Measurements from ENCODE around the gene GPC3.

GPC3 gene

DNA sequence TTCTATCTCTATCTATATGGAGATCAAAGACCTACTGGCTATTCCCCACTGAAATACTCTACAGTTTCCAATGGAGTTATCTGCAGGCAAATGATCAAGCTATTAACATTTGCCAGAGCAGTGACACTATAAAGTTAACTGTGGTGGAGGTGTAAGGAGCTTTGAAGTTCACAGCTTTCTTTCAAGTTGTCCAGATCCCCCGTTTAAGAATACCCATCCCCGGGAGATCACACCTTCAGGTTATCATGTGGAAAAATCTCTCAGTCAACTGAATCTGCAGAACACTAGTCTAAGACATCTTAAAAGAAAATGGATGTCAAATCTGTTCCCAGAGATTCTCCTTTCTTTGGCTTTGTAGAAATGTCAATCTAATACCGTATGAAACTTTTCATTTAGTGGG is 80.1 kb downstream of the GPC3 start:
- H3K36me3 ChIP-seq (ENCODE audit: control insufficient read depth, low read length), result no peaks in the 10 kb centered on the region
- TF ChIP-seq, protein P1, sequence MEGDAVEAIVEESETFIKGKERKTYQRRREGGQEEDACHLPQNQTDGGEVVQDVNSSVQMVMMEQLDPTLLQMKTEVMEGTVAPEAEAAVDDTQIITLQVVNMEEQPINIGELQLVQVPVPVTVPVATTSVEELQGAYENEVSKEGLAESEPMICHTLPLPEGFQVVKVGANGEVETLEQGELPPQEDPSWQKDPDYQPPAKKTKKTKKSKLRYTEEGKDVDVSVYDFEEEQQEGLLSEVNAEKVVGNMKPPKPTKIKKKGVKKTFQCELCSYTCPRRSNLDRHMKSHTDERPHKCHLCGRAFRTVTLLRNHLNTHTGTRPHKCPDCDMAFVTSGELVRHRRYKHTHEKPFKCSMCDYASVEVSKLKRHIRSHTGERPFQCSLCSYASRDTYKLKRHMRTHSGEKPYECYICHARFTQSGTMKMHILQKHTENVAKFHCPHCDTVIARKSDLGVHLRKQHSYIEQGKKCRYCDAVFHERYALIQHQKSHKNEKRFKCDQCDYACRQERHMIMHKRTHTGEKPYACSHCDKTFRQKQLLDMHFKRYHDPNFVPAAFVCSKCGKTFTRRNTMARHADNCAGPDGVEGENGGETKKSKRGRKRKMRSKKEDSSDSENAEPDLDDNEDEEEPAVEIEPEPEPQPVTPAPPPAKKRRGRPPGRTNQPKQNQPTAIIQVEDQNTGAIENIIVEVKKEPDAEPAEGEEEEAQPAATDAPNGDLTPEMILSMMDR (IDR thresholded peaks at IDR 0.05; ENCODE audit: low read depth, low read length, poor library complexity, severe bottlenecking), result no peak
- no peak for TF ChIP-seq EZH2phosphoT487 (IDR thresholded peaks at IDR 0.05; ENCODE audit: borderline replicate concordance, low read length)
- H3K79me2 ChIP-seq (ENCODE audit: control insufficient read depth, low read length), result no peaks in the 10 kb centered on the region
- H3K9me3 ChIP-seq (ENCODE audit: control insufficient read depth, insufficient read depth, low read length), result no peaks in the 10 kb centered on the region
- no peak overlapping the region for H3K4me2 ChIP-seq (ENCODE audit: low read length)
- H3F3A ChIP-seq (ENCODE audit: control insufficient read depth, insufficient read depth), result no peaks in the 10 kb centered on the region
- no peaks in the 10 kb centered on the region for H3K9me2 ChIP-seq (replicated peaks; ENCODE audit: control insufficient read depth, low read length)
- H4K20me1 ChIP-seq (ENCODE audit: control insufficient read depth, insufficient read depth, low read depth, low read length), result no peaks in the 10 kb centered on the region
- no peak overlapping the region for H3K4me3 ChIP-seq (ENCODE audit: low read length)
- no peaks in the 10 kb centered on the region for H3K4me1 ChIP-seq (ENCODE audit: control insufficient read depth, low read length)
- no peak overlapping the region for H3K27ac ChIP-seq (ENCODE audit: low read depth, low read length)
- H3K27me3 ChIP-seq (ENCODE audit: control insufficient read depth, low read length), result no peaks in the 10 kb centered on the region

DNA sequence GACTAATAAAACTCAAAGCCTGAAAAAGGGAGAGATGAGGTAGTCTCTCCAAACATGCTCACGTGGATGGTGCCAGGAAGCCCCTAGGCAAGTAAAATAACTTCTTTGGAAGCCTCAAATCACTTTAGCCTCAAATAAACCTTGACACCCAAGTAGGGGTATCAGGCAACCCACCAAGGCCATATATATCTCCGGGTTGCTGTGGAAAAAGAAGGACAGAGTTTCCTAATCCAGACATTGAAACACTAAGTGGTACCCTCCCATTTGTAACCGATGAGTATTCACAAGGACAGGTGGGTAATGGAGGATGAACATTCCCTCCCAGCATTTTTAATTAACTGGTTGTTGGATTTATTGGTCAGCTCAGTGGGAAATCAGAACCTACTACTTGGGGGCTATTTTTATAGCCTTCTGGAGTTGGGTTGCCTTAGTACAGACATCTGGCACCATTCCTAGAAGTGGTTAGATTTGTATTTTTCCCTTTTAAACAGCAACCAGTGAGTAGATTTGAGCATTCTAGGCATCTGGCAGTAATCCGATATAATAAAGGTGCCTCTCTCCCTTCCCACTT is 87.7 kb downstream of the GPC3 start:
- Histone ChIP-seq H4K20me1 (ENCODE audit: control insufficient read depth, insufficient read depth, low read depth, low read length) (no peaks in the 10 kb centered on the region), H3K4me2 (ENCODE audit: low read length) (no peak overlapping the region), H3K4me3 (ENCODE audit: low read length) (no peak overlapping the region), H3K9me3 (ENCODE audit: control insufficient read depth, insufficient read depth, low read length) (no peaks in the 10 kb centered on the region), H3K9me2 (replicated peaks; ENCODE audit: control insufficient read depth, low read length) (no peaks in the 10 kb centered on the region), H3K4me1 (ENCODE audit: control insufficient read depth, low read length) (no peaks in the 10 kb centered on the region), H3K79me2 (ENCODE audit: control insufficient read depth, low read length) (no peaks in the 10 kb centered on the region), H3K27ac (ENCODE audit: low read depth, low read length) (no peak overlapping the region), H3K36me3 (ENCODE audit: control insufficient read depth, low read length) (no peaks in the 10 kb centered on the region), H3F3A (ENCODE audit: control insufficient read depth, insufficient read depth) (no peaks in the 10 kb centered on the region), H3K27me3 (ENCODE audit: control insufficient read depth, low read length) (no peaks in the 10 kb centered on the region)
- TF ChIP-seq, protein P1 (IDR thresholded peaks at IDR 0.05; ENCODE audit: low read depth, low read length, poor library complexity, severe bottlenecking), result no peak
- no peak for TF ChIP-seq EZH2phosphoT487 (IDR thresholded peaks at IDR 0.05; ENCODE audit: borderline replicate concordance, low read length)

DNA sequence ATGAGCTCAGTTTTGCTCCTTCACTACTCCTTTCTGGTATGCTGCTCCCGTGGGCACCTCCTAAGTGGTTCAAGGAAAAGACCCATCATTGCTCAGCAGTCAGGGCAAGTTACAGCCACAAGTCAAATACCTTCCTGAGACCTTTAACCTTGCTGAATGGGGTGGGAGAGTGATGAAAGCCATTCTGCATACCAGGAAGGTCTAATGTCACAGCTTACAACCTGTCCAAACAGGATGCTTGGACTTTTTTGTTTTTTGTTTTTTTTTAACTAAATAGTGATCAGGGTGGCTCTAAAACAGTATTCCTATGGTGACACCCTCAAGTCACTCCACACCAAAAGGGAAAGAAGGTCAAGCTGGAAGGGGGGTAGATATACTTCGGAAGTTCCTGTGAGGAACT is 93.1 kb downstream of the GPC3 start:
- H3K36me3 ChIP-seq (ENCODE audit: control insufficient read depth, low read length), result no peaks in the 10 kb centered on the region
- H3K4me2 ChIP-seq (ENCODE audit: low read length), result no peak overlapping the region

More for the DNA sequence above, 93.1 kb downstream of the GPC3 start:
- TF ChIP-seq EZH2phosphoT487 (IDR thresholded peaks at IDR 0.05; ENCODE audit: borderline replicate concordance, low read length), result no peak
- TF ChIP-seq, protein P1 (IDR thresholded peaks at IDR 0.05; ENCODE audit: low read depth, low read length, poor library complexity, severe bottlenecking), result no peak
- H3K79me2 ChIP-seq (ENCODE audit: control insufficient read depth, low read length), result no peaks in the 10 kb centered on the region
- no peaks in the 10 kb centered on the region for H3K27me3 ChIP-seq (ENCODE audit: control insufficient read depth, low read length)
- H4K20me1 ChIP-seq (ENCODE audit: control insufficient read depth, insufficient read depth, low read depth, low read length), result no peaks in the 10 kb centered on the region
- no peaks in the 10 kb centered on the region for H3K4me1 ChIP-seq (ENCODE audit: control insufficient read depth, low read length)
- no peak overlapping the region for H3K4me3 ChIP-seq (ENCODE audit: low read length)
- H3K9me3 ChIP-seq (ENCODE audit: control insufficient read depth, insufficient read depth, low read length), result no peaks in the 10 kb centered on the region
- H3K9me2 ChIP-seq (replicated peaks; ENCODE audit: control insufficient read depth, low read length), result no peaks in the 10 kb centered on the region
- no peaks in the 10 kb centered on the region for H3F3A ChIP-seq (ENCODE audit: control insufficient read depth, insufficient read depth)
- H3K27ac ChIP-seq (ENCODE audit: low read depth, low read length), result no peak overlapping the region

Measured in DOHH2 (cell line).